HG02623 (cell line): ENCODE data around the gene CMTM7.
"Not testable (repeated sequence)": the region's sequence is repeated elsewhere in the genome, so short reads cannot be mapped to it uniquely, and the experiment has no call there.

Source experiments
- ATAC-seq: cut with Tn5 transposase; IDR thresholded peaks from one replicate; pipeline ENCODE4 v1.9.1; 2021; ENCODE audit warnings: moderate library complexity; ENCODE audit not compliant: unreplicated experiment

Gene CMTM7

DNA sequence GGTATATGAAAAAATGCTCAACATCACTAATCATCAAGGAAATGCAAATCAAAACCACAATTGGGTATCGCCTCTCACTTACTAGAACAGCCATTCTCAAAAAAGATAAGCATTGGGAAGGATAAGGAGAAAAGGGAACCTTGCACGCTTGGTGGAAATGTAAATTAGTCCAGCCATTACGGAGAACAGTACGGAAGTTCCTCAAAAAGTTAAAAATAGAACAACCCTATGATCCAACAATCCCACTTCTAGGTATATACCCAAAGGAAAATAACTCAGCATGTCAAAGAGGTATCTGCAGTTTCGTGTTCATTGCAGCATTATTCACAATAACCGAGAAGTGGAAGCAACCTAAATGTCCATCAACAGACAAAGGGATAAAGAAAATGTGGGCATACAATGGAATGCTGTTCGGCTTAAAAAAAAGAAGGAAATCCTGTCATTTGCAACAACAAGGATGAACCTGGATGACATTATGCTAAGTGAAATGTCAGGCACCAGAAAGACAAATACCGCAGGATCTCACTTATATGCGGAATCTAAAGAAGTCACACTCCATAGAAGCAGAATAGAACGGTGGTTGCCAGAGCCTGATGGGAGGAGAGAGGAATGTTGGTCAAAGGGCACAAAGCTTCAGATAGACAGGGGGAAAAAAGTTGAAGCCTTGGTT, 11.7 kb upstream of the CMTM7 start:
- no peak for ATAC-seq

DNA sequence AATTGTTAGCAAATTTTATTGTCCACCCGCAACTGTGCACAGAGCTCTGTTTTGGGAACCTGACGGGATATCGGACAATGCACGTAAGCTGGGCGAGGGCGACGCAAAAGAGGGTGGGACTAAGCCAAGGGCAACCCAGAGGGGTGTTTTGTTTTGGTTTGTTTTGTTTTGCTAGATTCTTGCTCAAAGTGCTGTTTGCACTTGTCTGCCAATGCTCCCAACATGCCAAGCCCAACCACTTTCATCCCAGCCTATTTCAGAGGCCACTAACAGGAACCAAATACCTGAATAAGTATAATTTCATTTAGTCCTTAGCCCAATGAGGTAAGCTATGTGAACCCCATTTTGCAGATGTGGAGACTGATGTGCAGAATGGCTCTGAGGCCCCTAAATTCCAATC, 9.7 kb upstream of the CMTM7 start:
- ATAC-seq, result no peak

DNA sequence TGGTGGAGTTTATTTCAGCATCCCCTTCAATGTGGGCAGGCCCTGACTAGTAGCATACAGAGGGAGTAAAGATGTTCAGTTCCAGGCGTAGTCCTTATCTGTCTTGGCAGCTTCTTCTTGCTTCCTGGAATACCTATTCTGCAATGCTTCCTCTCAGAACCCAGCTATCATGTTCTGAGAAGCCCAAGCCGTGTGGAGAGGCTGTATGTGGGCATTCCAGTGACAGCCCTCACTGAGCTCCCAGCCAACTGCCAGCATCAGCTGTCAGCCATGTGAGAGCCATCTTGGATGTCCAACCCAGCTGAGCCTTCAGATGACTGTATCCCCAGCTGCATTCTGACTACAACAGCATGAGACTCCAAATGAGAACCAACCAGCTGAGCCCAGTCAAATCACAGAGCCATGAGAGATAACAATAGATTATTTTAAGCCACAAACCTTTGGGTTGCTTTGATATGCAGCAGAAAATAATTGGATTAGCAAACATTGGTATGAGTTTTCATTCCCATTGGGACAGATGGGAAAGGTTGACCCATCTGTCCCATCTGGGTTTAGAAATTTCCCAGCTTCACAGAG, 8.4 kb upstream of the CMTM7 start:
- no peak for ATAC-seq

GRCh38 chr3:32384938-32385337, 6.7 kb upstream of the CMTM7 start:
- ATAC-seq, result no peak

- no peak for ATAC-seq
These were observed 4.1 kb upstream of the CMTM7 start for GRCh38 chr3:32387512-32387911.

- not testable (repeated sequence) for ATAC-seq
These were observed 2.1 kb upstream of the CMTM7 start for GRCh38 chr3:32389577-32389976.

GRCh38 chr3:32392536-32393302, 1.1 kb downstream of the CMTM7 start:
- no peak for ATAC-seq

GRCh38 chr3:32395496-32395895, 3.8 kb downstream of the CMTM7 start:
- no peak for ATAC-seq

DNA sequence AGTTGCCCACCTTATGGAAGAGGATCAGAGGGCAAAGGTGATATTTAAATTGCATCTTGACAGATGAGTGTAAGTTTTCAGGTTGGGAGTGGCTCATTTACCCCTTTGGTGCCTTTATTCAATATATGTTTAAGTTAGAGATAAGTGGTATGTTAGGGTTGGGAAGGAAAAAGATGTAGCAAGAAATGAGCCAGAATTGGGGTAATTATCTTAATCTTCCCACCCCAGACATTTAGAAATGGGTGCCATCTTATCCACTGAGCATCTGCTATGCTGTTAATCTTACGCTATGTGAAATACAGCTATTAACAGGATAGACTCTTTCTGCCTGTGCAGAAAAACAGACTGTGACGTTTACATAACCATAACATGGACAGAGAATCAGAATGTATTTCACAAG, 6.3 kb downstream of the CMTM7 start:
- no peak for ATAC-seq

DNA sequence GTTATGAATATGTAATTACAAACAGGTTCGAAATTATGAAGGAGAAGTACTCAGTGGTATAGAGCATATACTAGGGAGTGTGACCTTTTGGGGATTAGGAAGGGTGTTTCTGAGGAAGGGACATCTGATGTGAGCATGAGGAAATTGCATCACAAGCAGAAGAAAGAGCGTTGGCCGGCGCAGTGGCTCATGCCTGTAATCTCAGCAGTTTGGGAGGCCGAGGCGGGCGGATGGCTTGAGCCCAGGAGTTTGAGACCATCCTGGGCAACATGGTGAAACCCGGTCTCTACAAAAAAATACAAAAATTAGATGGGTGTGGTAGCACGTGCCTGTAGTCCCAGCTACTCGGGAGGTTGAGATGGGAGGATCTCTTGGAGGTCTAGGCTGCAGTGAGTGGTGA, 6.9 kb downstream of the CMTM7 start:
- ATAC-seq, result no peak

- no peak for ATAC-seq
These were observed 7.5 kb downstream of the CMTM7 start for GRCh38 chr3:32399030-32399620.

DNA sequence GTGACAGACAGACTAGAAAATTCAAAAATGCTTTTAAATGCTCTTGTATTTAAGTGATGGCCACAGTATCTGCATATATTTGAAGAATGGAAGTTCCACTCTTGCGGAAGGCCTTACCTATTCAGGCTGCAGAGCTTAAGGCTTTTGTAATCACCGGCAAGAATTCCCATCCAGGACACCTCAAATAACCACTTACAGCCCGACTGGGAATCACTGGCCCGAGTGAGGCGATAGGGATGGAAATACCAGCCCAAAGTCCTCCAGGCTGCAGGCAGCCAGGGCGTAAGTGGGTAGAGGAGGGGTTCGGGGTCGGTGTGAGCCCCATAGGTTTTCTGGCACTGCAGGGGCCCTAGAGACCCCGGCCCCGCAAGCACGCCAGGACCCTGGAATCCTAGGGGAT, 9.5 kb downstream of the CMTM7 start:
- no peak for ATAC-seq

DNA sequence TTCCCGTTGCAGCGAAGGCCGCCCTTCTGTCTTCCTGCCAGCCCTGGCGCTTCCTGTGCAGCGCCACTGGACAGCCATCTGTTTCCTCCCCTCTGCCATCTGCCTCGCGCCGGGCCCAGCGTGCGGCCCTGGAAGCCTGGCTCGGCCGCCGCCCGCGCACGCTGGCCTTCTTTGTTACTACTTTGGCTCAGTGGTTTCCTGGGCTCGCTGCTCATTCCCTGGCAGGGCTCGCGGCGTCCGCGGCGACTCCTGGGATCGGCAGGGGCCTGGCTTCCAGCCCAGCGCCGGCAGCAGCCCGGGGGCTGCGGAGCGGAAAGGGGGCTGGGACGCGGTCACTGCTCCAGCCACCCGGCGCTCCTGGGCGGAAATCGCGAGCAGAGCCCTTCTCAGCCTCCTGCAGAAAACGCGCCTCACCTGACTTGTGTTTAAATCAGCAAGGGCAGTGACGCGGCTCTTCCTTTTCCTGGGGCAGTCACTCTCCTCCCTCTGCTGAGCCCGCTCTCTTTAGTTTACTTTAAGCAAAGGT, 10.0 kb downstream of the CMTM7 start:
- ATAC-seq, result peak; percentile 57

GRCh38 chr3:32403663-32404062, 12.0 kb downstream of the CMTM7 start:
- ATAC-seq, result no peak

DNA sequence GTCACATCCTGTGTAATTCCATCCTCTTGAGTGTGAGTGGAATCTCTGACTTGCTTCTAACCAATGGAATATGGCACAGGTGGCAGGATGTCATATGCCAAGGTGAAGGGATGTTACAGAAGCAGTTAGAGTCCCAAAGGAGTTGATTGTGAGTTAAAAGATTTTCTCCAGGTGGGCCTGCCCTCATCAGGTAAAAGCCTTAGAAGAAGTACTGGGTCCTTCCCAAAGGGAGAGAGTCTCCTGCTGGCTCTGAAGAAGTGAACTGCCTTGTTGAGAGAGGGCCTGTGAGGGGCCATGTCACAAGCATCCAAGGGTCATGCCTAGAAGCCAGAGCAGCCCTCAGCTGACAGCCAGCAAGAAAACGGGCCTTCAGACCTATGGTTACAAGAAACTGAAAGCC, 13.1 kb downstream of the CMTM7 start:
- no peak for ATAC-seq

GRCh38 chr3:32405155-32405554, 13.5 kb downstream of the CMTM7 start:
- no peak for ATAC-seq

DNA sequence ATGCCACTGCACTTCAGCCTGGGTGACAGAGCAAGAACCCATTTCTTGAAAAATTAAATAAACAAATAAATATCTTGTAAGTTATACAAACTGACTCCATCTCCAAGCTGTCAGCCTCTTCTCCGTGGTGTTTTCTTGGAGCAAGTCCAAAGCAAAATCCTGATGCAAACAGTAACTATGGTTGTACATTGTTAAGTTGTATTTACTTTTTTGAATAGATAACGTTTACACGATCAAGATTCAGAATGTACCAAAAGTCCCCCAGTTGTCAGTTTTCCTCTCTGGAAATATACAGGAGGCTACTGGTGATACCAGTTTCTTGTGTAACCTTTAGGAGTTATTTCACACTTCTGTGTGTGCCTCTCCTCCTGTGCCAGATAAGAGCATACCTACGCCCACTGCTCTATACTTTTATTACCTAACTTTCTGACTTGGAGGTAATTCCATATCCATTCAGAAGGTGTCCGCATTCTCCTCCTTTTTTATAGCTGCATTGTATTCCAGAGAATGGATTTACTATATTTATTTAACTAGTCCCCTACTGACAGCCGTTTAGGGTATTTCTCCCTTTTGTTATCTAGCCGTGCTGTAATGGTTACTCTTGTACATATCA, 14.2 kb downstream of the CMTM7 start:
- ATAC-seq, result no peak

DNA sequence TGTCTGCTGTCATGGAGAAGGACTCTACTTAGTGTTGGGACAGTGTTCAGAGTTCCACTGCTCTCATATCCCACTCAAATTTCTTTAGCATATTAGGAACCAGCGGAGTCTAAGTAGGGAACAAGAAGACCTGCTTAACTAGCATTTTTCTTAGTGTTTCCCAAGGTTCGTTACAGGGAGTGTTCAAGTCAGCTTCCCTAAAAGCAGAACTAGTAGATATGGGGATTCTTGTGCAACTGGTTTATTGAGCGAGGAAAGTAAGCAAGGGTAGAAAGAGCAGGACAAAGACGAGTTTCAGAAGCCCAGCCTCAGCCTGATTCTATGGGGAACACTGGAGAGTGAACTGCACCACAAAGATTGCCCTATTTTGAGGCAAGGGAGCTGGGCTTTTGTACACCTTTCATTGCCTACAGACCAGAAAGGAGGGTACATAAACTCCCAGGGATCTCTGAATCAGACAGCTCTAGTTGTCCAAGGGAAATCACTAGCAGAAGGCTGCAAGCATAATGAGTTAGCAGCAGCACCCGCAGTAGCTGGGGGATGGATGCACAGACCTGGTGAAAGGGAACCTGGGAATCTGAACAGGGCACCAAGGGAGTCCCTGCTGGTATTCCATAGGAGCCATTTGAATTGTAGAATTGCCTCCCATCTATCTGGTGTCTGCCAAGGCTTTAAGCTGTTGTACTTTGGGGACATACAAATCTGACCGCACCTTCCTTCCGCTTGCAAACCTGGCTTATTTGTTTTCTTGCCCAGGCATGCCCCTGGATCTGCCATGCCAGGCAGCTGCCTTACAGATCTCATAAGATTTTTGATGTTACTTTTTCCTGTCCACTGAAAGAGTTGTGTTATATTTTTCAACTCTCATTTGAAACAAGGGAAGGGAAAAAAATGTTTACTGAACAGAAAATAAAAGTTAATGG, 15.1 kb downstream of the CMTM7 start:
- ATAC-seq, result no peak

DNA sequence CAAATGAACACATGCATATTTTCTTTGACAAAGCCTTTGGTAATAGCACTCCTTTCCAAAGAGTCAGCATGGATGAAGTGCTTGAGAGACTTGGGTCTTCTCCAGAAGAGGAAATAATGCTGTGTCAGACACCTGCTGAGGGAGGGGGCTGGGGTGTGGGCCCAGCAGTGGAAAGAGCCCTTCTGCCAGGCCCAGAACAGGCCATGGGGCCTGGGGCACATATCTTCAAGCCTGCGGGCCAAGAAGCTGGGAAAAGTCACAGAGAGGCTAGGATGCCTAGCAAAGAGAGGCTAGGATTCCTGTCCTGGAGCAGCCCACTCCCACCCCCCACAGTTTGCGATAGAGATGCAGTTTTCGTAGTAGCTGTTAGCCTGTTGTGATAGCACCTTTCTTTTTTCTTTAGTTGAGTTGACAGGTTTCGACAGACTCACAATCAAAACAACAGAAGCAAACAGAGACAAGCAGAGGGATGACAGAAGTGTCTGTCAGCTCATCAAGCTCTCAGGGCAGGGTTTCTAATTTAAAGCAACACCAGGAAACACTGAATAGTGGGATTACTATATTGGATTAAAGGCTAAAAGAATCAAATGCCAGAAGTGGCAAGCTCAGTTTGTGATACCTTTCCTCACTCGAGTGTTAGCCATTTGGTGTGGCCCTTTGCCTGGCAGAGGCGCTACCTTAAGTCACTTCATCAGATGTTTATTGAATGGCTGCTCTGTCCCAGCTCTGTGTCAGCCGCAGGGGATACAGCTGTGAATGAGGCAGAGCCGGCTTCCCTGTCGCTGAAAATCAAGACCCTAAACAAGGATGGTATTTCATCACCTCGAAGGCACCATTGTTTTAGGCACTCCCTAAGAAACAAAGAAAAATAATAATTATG, 19.0 kb downstream of the CMTM7 start:
- ATAC-seq, result no peak
